GM13977 (cell line): Measurements from ENCODE around the gene SUGT1.
"Not testable (repeated sequence)": the region's sequence is repeated elsewhere in the genome, so short reads cannot be mapped to it uniquely, and the experiment has no call there.

Source experiments
- DNase-seq: peaks from one replicate; pipeline ENCODE4 v3.0.0; 2012; ENCODE audit warnings: low spot score
- in situ Hi-C: fragments of 300-500 bp; cut with MboI; formaldehyde crosslinking; loops from one replicate; pipeline ENCODE4 v1.12.0; 2022; ENCODE audit warnings: low sequenced_read_pairs, low pct_unique_long_range_greater_than_20kb, mixed read lengths, inconsistent platforms; ENCODE audit not compliant: unreplicated experiment
- TF ChIP-seq, protein P1 (sequence below): IDR thresholded peaks from 2 replicates; pipeline ENCODE4 v1.5.1; 2012; ENCODE audit warnings: mild to moderate bottlenecking, control low read depth; ENCODE audit not compliant: insufficient read depth; ENCODE audit errors: extremely low read depth, missing control alignments

SUGT1 gene

DNA sequence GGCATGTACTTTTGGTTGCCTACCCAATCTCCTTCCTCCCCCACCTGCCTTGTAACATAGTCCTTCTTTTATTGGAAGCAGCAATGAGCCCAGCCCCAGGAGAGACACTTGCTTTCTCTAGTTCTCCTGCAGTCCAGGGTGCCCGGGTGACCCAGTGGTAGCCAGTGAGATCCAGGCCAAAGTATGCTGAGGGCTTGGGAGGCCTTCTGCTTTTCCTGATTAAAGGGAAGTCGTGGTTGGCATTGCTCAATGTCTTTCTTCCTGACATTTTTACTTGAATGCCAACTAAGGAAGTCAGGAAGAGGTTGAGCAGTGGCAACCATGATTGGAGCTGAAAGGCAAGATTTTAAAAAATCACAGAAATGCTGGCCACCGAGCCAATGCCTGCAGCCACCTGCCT lies 61.3 kb downstream of the SUGT1 start:
- no peak for DNase-seq
- TF ChIP-seq, protein P1, sequence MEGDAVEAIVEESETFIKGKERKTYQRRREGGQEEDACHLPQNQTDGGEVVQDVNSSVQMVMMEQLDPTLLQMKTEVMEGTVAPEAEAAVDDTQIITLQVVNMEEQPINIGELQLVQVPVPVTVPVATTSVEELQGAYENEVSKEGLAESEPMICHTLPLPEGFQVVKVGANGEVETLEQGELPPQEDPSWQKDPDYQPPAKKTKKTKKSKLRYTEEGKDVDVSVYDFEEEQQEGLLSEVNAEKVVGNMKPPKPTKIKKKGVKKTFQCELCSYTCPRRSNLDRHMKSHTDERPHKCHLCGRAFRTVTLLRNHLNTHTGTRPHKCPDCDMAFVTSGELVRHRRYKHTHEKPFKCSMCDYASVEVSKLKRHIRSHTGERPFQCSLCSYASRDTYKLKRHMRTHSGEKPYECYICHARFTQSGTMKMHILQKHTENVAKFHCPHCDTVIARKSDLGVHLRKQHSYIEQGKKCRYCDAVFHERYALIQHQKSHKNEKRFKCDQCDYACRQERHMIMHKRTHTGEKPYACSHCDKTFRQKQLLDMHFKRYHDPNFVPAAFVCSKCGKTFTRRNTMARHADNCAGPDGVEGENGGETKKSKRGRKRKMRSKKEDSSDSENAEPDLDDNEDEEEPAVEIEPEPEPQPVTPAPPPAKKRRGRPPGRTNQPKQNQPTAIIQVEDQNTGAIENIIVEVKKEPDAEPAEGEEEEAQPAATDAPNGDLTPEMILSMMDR = no peak
- in situ Hi-C loops = no loop called here

DNA sequence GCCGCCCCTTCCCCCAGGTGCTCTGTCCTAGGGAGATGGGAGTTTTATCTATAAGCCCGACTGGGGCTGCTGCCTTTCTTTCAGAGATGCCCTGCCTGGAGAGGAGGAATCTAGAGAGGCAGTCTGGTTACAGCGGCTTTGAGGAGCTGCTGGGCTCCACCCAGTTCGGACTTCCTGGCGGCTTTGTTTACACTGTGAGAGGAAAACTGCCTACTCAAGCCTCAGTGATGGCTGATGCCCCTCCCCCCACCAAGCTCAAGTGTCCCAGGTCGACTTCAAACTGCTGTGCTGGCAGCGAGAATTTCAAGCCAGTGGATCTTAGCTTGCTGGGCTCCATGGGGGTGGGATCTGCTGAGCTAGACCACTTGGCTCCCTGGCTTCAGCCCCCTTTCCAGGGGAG lies 68.3 kb downstream of the SUGT1 start:
- in situ Hi-C loops, DNase-seq: not testable (repeated sequence)

DNA sequence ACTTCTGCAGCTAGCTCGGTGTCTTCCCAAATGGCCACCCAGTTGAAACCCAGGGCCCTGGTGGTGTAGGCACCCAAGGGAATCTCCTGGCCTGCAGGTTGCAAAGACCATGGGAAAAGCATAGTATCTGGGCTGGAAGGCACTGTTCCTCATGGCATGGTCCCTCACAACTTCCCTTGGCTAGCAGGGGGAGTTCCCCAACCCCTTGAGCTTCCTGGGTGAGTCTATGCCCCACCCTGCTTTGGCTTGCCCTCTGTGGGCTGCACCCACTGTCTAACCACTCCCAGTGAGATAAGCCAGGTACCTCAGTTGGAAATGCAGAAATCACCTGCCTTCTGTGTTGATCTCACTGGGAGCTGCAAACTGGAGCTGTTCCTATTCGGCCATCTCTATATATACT lies 68.7 kb downstream of the SUGT1 start:
- in situ Hi-C loops, DNase-seq: not testable (repeated sequence)

DNA sequence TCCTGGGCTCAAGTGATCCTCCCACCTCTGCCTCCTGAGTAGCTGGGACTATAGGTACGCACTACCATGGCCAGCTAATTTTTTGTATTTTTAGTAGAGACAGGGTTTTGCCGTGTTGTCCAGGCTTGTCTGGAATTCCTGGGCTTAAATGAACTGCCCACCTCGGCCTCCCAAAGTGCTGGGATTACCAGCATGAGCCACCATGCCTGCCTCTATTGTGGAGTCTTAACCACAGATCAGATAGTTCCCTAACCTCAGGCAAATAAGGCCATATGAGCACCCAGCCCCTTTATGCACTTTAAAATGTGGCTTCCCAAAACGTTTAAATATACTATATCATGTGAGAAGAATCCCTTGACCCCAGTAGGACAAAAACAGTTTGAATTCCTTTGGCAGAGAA lies 70.5 kb downstream of the SUGT1 start:
- DNase-seq = no peak
- in situ Hi-C loops = no loop called here
- TF ChIP-seq, protein P1 = no peak

DNA sequence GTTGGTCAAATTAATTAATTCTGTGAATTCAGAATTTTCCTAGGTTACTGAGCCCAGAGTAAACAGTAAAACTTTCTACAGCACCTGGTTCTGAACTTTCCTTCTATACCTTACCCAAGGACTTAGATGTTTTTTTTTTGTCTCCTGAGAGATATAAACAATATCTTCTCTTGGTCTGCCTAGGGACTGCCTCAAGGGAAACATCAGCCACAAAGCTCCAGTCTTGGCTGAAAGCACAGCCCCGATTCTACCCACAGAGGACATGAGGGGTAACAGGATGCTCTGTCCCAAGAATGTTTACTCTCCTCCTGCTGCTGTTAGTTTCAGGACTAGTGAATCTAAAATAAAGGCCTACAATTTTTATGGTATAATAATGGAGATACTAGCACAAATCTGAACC lies 72.7 kb downstream of the SUGT1 start:
- TF ChIP-seq, protein P1 = no peak
- in situ Hi-C loops = no loop called here

DNA sequence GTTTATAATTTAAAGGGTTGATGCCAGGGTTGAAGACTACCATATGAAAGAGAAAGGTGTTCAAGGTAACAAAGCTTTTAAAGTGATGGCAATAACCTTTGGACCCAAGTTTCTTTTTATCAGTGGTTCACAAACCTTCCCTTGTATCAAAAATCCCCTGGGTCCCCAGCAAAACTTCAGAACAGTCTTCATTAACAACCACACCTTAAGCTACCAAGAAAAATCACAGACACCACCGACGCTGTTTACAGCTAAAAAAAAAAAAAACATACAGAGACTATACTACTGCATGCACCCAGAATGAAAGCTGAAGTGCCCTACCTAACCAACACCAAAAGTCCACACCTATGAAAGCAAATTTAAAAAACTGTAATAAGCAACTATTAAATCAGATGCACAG lies 73.6 kb downstream of the SUGT1 start:
- DNase-seq = no peak
- in situ Hi-C loops = no loop called here
- TF ChIP-seq, protein P1 = no peak

More for the DNA sequence above, 72.7 kb downstream of the SUGT1 start:
- DNase-seq = no peak

DNA sequence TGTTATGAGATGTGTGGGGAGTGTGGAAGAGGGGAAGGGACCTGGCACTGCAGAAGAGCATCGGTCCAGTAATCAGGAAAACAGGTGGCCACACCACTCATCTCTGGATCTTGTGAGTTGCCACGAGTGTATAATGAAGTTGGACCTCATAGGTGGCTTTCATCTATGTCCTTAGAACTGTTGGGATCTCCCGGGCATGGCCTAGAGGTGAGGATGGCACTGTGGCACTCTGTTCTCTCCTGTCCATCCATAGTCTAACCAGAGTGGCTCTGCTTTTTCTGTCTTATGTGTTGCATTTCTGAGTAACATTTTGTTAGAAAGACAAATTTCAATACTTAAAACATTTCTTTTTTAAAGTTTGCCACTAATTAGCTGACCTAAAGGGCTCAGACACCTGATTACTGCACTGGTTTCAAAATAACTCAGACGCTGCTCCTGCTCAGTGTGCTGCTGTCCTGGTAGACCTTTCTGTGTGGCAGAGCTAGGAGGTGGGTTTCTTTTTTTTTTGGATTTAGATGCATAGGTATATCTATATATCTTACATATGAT lies 81.5 kb downstream of the SUGT1 start:
- TF ChIP-seq, protein P1 = no peak
- DNase-seq = no peak
- in situ Hi-C loops = no loop called here

DNA sequence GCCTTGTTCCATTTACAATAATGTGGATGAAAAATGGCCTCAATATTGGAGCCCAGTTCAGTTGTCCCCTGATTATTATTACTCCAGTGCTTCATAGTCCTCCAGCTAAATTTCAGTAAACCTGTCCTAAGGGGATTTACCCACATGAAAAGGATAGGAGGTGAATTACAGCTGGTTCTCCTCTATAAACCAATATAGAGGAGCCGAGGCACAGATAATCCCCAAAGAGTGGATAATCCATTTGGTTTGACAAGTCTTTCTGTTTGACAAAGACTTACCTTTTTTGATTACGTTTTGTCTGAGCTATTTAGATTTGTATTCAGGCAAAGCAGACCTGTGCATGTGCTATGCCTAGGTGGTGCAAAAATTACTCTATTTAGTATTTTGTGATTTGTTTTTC lies 84.3 kb downstream of the SUGT1 start:
- in situ Hi-C loops = no loop called here
- TF ChIP-seq, protein P1 = no peak

More for the DNA sequence above, 84.3 kb downstream of the SUGT1 start:
- DNase-seq = no peak
